ENCODE measurements around the gene AJAP1.

AJAP1 gene

GRCh38 chr1:4708840-4709507 is 54.6 kb downstream of the AJAP1 start:
- no peak for DNase-seq

GRCh38 chr1:4709641-4710040 is 55.2 kb downstream of the AJAP1 start:
- DNase-seq, result no peak

- no peak for DNase-seq
These were observed 56.4 kb downstream of the AJAP1 start for GRCh38 chr1:4710592-4711415.

- no peak for DNase-seq
These were observed 57.2 kb downstream of the AJAP1 start for GRCh38 chr1:4711416-4712275.

- DNase-seq, result no peak
These were observed 59.3 kb downstream of the AJAP1 start for GRCh38 chr1:4713669-4714068.

- DNase-seq, result no peak
These were observed 62.0 kb downstream of the AJAP1 start for GRCh38 chr1:4716406-4716805.

GRCh38 chr1:4718071-4718470 is 63.7 kb downstream of the AJAP1 start:
- no peak for DNase-seq

- no peak for DNase-seq
These were observed 68.7 kb downstream of the AJAP1 start for GRCh38 chr1:4723106-4723505.

GRCh38 chr1:4724001-4724400 is 69.6 kb downstream of the AJAP1 start:
- no peak for DNase-seq

GRCh38 chr1:4724695-4725250 is 70.4 kb downstream of the AJAP1 start:
- DNase-seq, result no peak

GRCh38 chr1:4725416-4725815 is 71.0 kb downstream of the AJAP1 start:
- no peak for DNase-seq

GRCh38 chr1:4726620-4727341 is 72.4 kb downstream of the AJAP1 start:
- DNase-seq, result no peak

GRCh38 chr1:4728319-4729089 is 74.1 kb downstream of the AJAP1 start:
- DNase-seq, result no peak

GRCh38 chr1:4729090-4729471 is 74.7 kb downstream of the AJAP1 start:
- no peak for DNase-seq

GRCh38 chr1:4730078-4730477 is 75.7 kb downstream of the AJAP1 start:
- DNase-seq, result no peak

GRCh38 chr1:4733446-4734177 is 79.2 kb downstream of the AJAP1 start:
- no peak for DNase-seq

GRCh38 chr1:4734219-4734618 is 79.8 kb downstream of the AJAP1 start:
- DNase-seq, result no peak

GRCh38 chr1:4734791-4735190 is 80.4 kb downstream of the AJAP1 start:
- DNase-seq, result no peak

- no peak for DNase-seq
These were observed 81.8 kb downstream of the AJAP1 start for GRCh38 chr1:4736254-4736653.

GRCh38 chr1:4741876-4742423 is 87.5 kb downstream of the AJAP1 start:
- DNase-seq, result no peak
